Activated CD4-positive, alpha-beta T cell treated with anti-CD3 and anti-CD28 coated beads, Interleukin-2, amount 50 U/mL, for 4 hours (primary cell): ENCODE measurements around the gene REV1.
"Not testable (repeated sequence)": the region's sequence is repeated elsewhere in the genome, so short reads cannot be mapped to it uniquely, and the experiment has no call there.

Experiments used
- DNase-seq, 2 experiments: peaks; one replicate each; pipeline ENCODE4 v3.0.0-alpha.2; 2020

The REV1 gene

DNA sequence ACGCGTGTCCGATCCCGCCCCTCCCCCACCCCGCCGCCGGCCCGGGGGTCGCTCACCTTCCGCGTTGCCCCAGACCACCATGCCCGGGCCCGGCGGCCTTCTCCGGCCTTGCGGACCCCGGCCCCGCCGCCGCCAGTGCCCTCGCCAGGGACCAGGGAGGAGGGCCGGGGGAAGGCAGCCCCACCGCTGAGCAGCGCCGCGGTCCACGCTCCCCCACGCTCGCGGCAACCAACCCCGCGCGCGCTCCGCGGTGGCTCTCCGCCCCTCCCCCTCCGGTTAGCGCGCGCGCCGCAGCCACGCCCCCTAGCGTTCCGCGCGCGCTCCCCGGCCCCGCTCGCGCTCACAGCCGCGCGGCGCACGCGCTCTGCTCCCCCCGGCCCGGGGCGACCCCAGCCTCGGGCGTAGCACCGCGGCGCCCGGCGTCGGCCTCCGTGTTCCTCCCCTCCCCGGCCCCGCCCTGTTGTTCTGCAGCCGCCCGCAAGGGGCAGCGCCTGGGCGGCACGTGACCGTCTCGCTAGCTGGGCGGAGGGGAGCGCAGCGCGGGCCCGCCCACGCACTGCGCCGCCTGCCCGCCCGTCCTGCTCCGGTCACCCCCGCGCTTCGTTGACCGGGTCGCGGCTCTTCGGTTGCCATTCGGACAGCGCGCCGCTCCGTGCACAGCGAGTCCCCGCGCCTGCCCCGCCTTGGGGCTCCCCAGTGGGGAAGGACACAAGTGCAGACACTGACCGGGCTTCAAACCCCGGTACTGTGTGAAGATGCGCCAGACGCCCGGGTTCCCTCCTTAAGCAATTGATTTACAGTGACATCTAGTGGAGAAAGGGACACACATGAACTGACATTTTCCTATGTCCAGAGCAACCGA, at the start of gene REV1:
TSS of gene REV1 (minus strand) at position 257 of the 862 bp plus-strand sequence. CDS start 25,042 bp downstream, outside the sequence.
- DNase-seq: peak; percentile 88 to 92

DNA sequence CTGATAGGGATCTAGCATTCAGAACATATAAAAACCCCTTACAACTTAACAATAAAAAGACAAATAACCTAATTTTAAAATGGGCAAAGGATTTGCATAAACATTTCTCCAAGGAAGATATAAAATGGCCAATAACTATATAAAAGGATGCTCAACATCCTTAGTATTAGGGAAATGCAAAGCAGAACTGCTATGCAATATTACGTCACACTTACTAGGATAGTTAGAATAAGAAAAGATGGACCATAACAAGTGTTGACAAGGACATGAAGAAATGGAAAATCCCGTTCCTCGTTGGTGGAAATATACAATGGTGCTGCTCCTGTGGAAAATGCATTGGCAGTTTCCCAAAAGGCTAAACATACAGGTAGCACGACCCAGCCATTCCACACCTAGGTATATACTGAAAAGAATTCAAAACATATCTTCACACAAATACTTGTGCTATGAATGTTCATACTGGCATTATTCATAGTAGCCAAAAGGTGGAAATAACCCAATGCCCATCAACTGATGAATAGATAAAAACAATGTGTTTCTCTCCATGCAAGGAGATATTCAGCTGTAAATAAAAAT, 48.2 kb upstream of the REV1 start:
- no peak for DNase-seq

DNA sequence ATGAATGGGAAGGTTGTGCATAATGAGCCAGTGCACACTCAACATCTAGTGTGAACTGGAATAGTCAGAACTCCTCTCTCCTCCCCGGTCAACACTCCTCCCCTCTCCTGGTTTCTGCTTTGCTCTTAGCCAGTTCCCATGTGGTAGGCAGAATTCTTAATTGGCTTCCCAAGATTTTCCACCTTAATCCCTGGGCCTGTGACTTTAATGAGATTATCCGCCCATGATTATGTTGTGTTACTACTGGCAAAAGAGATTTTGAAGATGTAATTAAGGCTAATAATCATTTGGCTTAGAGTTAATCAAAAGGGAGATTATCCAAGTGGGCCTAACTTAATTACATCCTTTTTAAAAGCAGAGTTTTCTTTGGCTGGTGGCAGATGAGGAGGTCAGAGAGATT, 34.2 kb upstream of the REV1 start:
- no peak for DNase-seq

DNA sequence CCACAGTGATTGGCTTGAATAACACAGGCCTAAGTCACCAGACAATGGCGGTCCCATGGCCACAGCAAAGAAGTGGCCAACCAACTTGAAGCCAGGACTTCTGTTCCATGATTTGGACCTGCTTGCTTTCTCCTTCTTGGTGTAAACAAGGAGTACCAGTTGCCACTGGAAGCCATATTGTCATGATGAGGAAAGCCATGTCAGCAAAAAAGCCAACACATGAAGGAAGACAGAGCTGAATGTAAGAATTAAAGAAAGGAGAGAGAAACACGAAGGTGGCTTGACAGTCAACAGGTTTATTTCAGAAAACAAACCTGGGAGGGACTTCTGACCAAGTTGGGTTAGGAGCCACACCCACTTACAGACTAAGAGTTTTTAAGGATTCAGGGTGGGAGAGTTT, 32.3 kb upstream of the REV1 start:
- no peak for DNase-seq

DNA sequence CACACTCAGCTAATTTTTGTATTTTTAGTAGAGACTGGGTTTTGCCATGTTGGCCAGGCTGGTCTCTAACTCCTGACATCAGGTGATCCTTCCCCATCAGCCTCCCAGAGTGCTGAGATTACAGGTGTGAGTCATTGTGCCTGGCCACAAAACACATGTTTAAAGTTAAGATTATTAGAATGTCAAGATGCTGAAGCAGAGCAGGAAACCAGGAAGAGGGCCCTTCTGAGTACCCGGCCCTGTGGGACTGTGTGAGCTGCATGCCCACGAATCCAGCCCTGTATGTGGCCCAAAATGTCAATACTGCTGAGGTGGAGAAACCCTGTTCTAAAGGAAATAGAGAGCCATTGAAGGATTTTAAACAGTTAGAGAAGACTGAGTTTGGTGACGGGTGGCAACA, 31.0 kb upstream of the REV1 start:
- DNase-seq: no peak

DNA sequence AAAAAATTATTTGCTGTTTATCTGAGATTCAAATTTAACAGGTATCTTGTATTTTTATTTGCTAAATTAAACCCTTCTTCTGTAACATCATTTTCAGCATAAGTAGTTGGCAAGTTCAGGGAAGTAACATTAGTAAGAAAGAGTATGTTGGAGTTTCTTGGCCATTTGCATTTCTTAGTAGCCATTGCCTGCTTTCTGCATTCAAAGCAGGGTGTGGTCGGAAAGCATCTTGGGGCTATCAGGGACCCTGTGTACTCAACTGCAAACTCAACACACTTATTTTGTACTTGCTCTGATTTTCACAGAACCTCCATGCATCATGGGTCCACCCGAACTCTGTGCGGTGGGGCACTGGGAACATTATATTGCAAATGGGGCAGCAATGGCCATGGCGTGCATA, 30.4 kb upstream of the REV1 start:
- no peak for DNase-seq

DNA sequence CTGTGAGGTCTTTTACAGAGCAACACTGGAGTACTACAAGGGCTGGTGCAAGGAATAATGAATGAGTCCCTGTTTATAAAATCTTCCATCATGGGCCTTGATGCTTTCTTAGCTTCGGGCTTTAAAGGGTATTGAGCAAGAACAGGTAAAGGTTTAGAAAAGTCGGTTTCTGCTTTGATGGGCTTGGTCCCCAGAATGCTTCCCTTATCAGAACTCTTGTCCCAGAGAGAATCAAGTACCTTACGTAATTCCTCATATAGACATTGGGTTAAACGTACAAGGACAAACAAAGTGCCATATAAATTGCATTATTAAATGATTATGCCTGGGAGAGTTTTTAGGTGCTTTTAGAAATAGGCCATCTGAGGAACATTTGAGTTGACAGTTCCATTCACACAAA, 24.5 kb upstream of the REV1 start:
- no peak for DNase-seq

DNA sequence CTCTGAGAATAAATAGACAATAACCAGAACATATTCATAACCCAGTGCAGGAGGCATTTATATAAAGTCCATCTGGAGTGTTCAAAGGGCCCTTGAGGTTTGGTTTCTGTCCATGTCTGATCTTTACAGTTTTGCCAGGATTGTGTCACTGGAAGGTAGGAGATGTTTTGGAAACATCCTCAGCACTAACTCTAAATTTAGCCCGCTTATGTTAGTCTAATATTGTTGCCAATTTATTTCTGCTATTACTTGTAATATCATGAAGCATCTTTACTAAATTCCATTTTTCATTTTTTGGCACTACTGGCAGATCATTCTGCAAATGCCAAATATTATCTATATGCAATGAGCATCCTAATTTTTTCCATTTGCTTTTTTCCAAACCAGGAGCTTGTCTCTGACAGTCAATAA, 22.4 kb upstream of the REV1 start:
- DNase-seq: no peak

DNA sequence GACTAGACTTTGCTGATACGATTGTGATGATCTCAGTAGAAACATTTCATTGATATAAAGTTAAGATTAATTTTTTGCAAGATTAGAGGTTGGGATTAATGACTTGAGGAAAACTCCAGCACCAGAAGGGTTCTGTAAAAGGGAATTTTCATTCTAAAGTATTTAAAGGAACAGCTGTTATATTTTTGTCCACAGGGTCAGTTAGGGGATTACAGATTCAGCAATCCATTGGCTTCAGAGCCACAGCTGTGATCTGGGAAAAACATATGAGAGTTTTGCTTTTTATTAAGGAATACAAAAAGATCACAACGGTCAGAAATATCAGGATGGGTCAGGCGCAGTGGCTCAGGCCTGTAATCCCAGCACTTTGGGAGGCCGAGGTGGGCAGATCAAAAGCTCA, 19.6 kb upstream of the REV1 start:
- no peak for DNase-seq

DNA sequence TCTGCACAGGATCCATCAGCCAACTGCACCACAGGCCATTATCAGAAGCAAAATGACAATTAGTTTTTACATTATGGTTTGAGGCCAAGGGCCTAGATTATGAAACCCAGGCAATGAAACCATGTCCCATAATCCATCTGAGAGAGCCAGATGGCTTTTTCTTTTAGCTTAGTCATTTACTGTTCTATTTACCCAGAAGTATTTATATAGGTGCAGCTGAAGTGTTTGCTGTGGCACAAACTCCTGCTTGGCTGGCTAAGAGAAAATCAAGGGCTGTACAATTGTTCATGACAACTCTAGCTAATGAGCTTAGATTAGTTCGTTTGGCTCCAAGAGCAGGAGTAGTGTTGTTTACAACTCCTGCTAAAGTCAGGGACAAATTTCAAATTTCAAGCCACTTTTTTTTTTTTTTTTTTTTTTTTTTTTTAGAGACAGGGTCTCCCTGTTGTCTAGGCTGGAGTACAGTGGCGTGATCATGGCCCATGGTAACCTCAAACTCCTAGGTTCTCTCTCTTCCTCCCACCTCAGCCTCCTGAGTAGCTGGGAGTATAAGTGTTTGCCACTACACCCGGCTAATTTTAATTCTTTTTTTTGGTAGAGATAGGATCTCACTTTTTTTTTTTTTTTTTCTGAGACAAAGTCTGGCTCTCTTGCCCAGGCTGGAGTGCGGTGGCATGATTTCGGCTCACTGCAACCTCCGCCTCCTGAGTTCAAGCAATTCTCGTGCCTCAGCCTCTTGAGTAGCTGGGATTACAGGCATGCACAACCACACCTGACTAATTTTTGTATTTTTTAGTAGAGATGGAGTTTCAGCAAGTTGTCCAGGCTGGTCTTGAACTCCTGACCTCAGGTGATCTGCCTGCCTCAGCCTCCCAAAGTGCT, 18.4 kb upstream of the REV1 start:
- no peak for DNase-seq

DNA sequence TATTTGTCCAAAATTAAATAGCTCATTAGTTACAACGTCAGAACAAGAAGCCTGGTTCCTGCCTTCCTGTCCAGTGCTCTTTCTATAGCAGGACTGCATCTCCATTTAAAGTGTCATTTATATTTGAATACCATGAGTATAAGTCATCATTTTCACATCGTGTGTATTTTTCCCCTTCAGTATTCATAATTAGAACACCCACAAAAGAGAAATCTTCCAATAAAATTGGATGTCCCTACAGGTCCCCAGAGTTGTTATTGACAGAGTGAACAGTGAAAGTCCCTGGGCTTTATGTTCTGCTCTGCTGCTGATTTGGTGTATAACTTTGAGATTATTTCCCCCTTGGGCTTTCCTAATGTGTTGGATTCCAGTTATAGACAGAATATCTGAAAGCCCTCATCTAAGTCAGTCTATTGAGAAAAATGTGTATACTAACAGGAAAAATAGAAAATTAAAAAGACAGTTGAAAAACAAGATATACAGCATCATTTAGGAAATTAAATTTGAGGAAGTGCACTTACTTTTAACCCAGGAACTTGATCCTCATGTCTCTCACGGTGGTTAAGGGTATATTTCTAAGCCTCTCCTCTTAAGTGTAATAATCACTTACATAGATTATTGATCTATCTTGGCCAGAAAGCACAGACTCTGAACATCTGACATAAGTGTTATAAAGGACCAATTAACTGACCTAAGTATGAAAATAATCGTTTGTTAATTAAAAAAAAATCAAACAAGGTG, 15.2 kb upstream of the REV1 start:
- DNase-seq: no peak

DNA sequence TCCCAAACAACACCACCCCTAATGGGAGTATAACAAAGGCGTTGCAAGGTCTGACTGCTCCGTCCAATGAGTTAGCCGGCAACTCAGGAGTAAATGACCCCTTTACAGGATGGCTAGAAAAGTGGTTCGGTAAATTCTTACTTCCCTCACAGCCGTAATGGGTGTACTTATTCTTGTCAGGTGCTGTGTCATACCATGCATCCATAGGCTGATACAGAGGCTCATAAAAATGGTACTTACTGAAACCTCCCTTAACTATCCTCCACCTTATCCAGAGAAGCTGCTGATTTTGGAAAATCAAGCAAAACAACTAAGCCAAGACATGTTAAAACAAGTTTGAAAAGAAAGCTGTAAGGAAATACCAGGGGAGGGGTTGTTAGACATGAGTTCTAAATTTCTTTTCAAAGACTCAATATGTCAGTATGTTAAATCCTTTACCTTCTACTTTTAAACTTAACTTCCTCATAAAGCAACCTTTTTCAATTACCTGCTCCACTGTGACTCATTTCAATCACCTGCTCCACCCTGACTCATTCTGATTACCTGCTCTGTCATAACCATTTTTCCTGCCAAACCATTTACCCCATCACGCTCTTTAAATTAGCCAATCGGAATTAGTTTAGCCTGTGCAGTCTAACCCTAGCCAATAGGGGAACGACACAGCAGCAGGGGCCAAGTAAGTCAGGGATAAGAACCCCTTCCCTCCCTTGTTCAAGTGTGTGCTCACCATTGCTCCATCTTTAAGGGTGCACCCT, 14.0 kb upstream of the REV1 start:
- not testable (repeated sequence) for DNase-seq

DNA sequence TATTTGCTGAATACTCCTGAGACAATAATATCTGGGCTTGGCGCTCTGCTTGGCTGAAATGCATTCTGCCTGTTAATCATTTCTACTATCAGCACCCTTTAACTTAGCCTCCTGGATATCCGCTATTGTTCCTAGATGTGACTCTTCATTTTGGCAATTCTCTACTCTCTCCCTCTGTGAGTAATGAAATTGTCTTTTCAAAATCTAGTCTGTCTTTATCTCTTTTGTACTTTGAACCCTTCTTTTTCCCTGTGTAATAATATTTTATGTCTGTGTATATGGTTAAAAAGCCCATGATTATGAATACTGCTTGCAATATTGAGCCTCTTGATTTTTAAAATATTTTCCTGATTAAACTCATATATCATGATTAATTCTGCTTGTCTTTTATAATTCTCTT, 6.2 kb upstream of the REV1 start:
- no peak for DNase-seq

DNA sequence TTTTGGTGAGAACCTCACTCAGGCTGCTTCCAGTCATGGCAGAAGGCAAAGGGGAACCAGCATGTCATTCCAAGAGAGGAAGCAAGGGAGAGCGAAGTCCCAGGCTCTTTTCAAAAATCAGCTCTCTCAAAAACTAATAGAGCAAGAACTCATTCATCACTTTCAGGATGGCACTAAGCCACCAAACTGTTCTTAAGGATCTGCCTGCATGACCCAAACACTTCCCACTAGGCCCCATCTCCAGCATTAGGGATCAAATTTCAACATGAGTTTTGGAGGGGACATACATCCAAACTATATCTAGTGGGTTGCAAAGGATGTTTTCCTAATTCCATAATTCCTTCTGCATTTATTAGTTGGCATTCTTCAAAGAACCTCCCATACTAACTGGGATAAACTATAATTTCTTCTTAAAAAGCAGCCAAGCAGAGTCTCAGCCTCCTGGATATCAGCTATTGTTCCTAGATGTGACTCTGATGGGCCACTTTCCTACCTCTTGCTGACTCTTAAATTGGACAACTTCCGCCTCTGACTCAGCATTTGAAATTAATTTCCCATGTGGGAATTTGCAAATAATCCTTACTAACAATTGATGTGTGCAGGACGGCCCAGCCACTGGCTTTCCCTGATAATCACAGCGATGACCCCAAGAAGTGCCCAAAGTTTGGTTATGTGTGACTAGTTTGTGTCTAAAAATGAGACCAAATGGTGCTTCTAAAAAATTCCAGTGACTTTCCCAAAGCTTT, 5.5 kb upstream of the REV1 start:
- no peak for DNase-seq

DNA sequence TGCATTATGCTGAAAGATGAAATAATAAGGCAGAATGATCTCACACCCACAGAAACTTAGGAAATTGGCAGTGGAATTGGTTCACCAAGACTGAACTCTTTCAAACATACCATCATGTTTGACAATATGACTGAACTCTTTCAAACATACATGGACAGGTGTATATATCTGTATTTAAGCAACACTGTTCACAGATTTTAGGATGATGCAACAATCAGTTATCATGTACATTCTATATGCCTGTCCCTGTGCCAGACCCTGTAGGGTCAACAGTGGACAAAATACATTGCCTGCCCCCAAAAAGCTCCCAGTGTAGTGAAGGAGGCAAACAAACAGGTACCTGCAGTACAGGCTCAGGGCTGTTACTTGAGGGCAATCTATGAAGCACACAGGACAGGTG, 2.9 kb upstream of the REV1 start:
- DNase-seq: no peak

DNA sequence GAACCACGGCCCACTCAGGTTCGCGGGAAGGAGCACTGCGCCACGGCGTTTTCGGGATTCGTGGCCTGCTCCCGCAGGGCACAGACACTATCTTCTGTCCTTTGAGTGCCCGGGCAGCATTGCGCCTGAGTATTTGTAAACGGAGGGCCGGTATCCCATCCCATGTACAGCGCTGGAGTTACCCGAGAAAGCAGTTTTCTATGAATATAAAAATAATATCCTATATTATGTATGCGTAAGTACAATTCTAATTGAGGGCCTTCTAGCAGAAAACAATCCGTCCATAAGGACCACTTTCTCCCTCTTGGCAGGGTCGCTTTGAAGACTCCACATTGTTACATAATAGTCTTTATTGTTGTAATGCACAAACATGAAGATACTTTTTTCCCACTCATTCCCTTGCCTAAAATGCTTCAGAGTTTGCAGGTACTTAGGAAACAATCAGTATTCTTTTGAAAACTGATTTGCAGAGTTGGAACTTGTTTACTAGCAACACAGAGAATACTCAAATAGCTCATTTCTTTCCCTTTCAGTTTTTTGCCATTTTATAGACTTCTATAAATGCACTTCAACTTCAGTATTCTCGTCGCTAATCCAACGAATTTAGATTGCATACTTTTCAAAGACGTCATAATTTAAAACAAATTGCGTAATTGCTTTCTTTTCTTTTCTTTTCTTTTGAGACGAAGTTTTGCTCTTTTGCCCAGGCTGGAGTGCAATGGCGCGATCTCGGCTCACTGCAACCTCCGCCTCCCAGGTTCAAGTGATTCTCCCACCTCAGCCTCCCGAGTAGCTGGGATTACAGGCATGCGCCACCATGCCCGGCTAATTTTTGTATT, 1.0 kb upstream of the REV1 start:
- no peak for DNase-seq

DNA sequence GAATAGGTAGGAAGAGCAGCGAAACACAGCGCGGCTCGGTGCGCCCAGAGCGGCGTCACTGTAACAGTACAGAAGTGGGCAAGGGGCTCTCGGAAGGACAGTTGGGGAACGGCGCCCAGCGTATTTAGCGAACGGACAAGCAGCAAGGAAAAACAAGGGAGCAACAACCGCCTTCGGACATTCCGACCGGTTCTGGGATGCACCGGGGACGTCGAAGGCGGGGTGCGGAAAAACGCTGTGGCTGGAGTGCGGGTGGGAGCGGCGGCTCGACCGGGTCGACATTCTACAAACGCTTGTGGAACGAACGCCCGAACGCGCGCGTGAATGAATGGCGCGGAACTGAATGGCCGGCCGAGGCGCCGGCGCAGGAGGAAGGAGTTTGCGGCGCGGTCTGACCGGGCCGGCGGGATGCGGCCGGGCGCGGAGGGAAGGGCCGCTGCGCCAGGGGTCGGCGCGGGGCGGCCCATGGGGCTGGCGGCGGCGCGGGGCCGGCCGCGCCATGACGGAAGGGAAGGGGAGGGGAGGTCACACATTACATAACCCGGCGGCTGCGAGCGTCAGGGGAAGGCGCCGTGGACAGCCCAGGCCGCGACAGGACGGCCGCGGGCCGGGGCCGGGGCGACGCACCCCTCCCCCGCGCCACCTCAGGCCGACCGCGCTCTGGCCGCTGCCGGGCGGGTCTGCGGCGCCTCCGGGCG, 605 bp downstream of the REV1 start:
- peak; percentile 21 to 32 for DNase-seq

DNA sequence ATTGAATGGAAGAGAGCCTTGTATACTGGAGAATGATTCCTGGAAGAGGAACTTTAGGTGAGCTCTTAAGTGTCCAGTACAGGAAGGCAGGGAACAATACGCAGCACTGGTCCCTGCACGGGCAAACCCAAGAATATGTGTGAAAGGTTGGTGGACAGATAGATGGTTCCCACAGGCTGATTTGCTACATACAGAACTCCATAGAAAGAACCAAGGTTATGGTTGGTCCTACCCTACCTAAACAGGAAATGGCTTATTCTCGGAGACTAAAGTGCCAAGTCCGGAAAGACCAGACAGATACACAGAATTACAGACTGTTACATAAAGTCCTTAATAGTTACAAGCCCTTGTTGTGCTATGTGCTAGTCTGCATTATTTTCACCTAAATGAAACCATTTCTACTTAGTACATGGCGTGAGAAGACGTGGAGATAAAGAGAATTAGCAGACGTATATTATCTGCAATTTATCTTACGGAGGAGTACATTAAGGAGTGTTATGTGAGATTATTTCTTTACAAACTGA, 1.2 kb downstream of the REV1 start:
- DNase-seq: no peak

DNA sequence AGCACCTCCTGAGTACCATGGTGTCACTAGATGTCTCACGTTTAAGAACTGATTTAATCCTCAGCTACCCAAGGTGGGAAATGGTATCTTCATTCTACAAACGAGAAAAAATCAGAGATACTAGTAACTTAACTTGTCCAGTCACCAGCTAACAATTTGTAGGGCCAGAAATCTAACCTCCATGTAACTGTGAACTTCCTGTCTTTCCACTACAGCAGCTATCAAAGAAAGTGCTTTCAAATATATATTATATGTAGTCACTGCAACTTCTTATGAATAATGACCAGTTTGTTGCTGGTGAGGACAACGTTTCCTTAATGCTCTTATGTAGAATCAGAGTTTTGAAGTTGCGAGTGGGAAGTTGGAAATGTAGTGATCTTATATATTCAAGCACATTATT, 1.9 kb downstream of the REV1 start:
- DNase-seq: no peak

DNA sequence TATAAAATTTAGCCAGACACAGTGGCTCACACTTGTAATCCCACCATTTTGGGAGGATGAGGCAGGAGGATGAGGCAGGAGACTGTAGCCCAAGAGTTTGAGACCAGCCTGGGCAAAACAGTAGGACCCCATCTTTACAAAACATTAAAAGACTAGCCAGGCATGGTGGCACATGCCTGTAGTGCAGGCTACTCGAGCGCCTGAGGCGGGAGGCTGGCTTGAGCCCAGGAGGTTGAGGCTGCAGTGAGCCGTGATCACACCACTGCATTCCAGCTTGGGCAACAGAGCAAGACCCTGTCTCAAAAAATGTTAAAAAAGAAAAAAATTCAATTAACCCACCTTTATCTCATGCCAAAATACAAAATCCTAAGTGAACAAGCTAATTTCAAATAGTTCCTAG, 4.0 kb downstream of the REV1 start:
- no peak for DNase-seq
